ENCODE data around the gene CCDC69.

DNA sequence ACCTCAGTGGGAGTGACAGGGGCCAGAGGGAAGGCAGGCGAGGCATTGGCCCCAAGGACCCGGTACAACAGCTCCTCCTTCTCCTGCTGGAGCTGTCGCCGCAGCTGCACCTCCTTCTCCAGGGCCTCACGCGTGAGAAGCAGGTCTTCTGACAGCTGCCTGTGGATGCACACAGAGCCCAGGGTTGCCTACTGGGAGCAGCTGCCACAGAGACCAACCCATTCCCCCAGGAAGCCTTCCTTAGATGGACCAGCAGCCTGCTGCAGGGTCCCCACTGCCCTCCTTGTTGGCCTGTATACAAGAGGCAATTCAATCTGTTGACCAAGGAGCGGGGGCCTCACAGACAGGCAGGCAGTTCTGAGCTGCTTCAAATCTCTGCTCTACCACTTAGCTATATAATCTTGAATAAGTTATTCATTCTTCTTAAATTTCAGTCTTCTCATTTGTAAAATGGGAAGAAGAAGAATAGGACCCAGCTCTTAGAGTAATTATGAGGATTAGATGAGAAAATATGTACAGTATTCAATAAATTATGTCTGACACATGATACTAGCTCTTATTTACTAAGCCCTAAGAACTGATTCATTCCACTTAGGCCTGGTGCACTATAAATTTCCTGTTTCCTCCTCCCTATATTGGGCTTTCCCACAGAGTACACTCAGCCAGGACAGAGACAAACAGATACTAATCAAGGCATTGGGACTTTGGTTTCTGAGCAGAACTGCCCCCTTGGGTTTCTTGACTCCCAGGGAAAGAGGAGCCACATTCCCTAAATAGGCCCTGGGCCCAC is 40.2 kb downstream of the CCDC69 start:
- TF ChIP-seq, protein P1, sequence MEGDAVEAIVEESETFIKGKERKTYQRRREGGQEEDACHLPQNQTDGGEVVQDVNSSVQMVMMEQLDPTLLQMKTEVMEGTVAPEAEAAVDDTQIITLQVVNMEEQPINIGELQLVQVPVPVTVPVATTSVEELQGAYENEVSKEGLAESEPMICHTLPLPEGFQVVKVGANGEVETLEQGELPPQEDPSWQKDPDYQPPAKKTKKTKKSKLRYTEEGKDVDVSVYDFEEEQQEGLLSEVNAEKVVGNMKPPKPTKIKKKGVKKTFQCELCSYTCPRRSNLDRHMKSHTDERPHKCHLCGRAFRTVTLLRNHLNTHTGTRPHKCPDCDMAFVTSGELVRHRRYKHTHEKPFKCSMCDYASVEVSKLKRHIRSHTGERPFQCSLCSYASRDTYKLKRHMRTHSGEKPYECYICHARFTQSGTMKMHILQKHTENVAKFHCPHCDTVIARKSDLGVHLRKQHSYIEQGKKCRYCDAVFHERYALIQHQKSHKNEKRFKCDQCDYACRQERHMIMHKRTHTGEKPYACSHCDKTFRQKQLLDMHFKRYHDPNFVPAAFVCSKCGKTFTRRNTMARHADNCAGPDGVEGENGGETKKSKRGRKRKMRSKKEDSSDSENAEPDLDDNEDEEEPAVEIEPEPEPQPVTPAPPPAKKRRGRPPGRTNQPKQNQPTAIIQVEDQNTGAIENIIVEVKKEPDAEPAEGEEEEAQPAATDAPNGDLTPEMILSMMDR (conservative IDR thresholded peaks at IDR 0.05; ENCODE audit: low read length) = no peak
- TF ChIP-seq EZH2phosphoT487 (IDR thresholded peaks at IDR 0.05; ENCODE audit: borderline replicate concordance, low read depth, low read length) = no peak

Measured in OCI-LY7 (cell line).